GM21737 (cell line): ENCODE results near the gene SHC4.

ENCODE experiments used
- ATAC-seq: cut with Tn5 transposase; IDR thresholded peaks from one replicate; pipeline ENCODE4 v1.9.1; 2021; ENCODE audit warnings: mild to moderate bottlenecking, moderate library complexity; ENCODE audit not compliant: unreplicated experiment

The SHC4 gene

GRCh38 chr15:48888191-48888590 is 75.5 kb downstream of the SHC4 start:
- ATAC-seq = no peak

GRCh38 chr15:48887144-48887543 is 76.6 kb downstream of the SHC4 start:
- ATAC-seq = no peak

- ATAC-seq = no peak
Observed at GRCh38 chr15:48883699-48884098, 80.0 kb downstream of the SHC4 start.

- no peak for ATAC-seq
Observed at GRCh38 chr15:48880070-48880634, 83.6 kb downstream of the SHC4 start.

GRCh38 chr15:48877630-48878595 is 85.8 kb downstream of the SHC4 start, which contains the start of gene EID1:
Gene EID1 (plus strand): TSS chr15:48878134. CDS start chr15:48878177, 43 bp downstream.
- peak; percentile 95 for ATAC-seq

GRCh38 chr15:48876057-48876456 is 87.7 kb downstream of the SHC4 start:
- ATAC-seq = no peak

- ATAC-seq = no peak
Observed at GRCh38 chr15:48875241-48875960, 88.3 kb downstream of the SHC4 start.

- ATAC-seq = no peak
Observed at GRCh38 chr15:48872632-48873031, 91.1 kb downstream of the SHC4 start.

GRCh38 chr15:48871542-48871941 is 92.2 kb downstream of the SHC4 start:
- no peak for ATAC-seq

- no peak for ATAC-seq
Observed at GRCh38 chr15:48869966-48870365, 93.8 kb downstream of the SHC4 start.

GRCh38 chr15:48868536-48868935 is 95.2 kb downstream of the SHC4 start:
- ATAC-seq = no peak

GRCh38 chr15:48868023-48868422 is 95.7 kb downstream of the SHC4 start:
- ATAC-seq = no peak

GRCh38 chr15:48866141-48866563 is 97.6 kb downstream of the SHC4 start:
- no peak for ATAC-seq

GRCh38 chr15:48865370-48866079 is 98.2 kb downstream of the SHC4 start:
- no peak for ATAC-seq

GRCh38 chr15:48862705-48863104 is 101.0 kb downstream of the SHC4 start:
- no peak for ATAC-seq

GRCh38 chr15:48861813-48862431 is 101.8 kb downstream of the SHC4 start:
- no peak for ATAC-seq

GRCh38 chr15:48859426-48859825 is 104.3 kb downstream of the SHC4 start:
- no peak for ATAC-seq

- no peak for ATAC-seq
Observed at GRCh38 chr15:48858401-48858800, 105.3 kb downstream of the SHC4 start.

- no peak for ATAC-seq
Observed at GRCh38 chr15:48856942-48857341, 106.8 kb downstream of the SHC4 start.
